Stomach smooth muscle (tissue), 2 donors: Measurements from ENCODE around the gene VNN1.

Experiments
- H3K27ac ChIP-seq: one replicate; pipeline ENCODE4 v1.7.0; 2013; ENCODE audit warnings: mild to moderate bottlenecking, low read length, inconsistent platforms
- H3K27me3 ChIP-seq, 2 donors: one replicate each; pipeline ENCODE4 v1.7.0; 2013; ENCODE audit warnings: low read length in 2 of 2; ENCODE audit not compliant: insufficient read depth in 2 of 2, control insufficient read depth in 1 of 2
- H3K36me3 ChIP-seq, 2 donors: one replicate each; pipeline ENCODE4 v1.7.0; 2013; ENCODE audit warnings: low read length in 2 of 2; ENCODE audit not compliant: control insufficient read depth in 2 of 2, insufficient read depth in 2 of 2
- H3K4me1 ChIP-seq: one replicate; pipeline ENCODE4 v1.7.0; 2013; ENCODE audit warnings: low read length; ENCODE audit not compliant: control insufficient read depth, insufficient read depth
- H3K4me3 ChIP-seq, 2 donors: one replicate each; pipeline ENCODE4 v1.7.0; 2013; ENCODE audit warnings: low read length in 2 of 2
- H3K9ac ChIP-seq, 2 donors: one replicate each; pipeline ENCODE4 v1.7.0; 2013; ENCODE audit warnings: low read length in 2 of 2, mild to moderate bottlenecking in 1 of 2
- H3K9me3 ChIP-seq, 2 donors: one replicate each; pipeline ENCODE4 v1.7.0; 2013; ENCODE audit warnings: low read length in 2 of 2; ENCODE audit not compliant: control insufficient read depth in 2 of 2
- donor health status: healthy.
- donor health status: Pancreatic carcinoma.

VNN1 gene

DNA sequence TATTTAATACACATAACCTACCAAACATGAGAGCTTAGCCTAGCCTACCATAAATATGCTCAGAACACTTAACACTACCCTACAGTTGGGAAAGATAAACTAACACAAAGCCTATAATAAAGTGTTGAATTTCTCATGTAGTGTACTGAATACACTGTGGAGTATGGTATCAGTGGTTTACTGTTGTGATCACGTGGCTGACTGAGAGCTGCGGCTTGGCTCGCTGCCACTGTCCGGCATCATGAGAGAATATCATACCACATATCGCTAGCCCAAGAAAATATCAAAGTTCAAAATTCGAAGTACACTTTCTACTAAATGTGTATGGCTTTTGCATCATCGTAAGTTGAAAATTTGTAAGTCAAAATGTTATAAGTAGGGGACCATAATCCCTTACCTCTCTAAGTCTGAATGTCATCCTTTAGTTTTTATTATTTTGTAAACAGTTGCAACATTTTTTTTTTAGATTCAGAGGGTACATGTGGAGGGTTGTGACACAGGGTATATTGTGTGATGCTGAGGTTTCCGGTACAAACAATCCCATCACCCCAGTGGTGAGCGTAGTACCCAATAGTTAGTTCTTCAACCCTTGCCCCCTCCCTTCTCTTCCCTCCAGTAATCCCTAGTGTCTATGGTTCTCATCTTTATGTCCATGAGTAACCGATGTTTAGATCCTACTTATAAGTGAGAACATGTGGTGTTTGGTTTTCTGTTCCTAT is 40.3 kb downstream of the VNN1 start:
- H3K36me3 ChIP-seq: no peaks in the 10 kb centered on the region
- H3K27ac ChIP-seq: no peak overlapping the region
- H3K27me3 ChIP-seq: no peaks in the 10 kb centered on the region
- no peak overlapping the region for H3K9ac ChIP-seq
- H3K4me1 ChIP-seq: no peaks in the 10 kb centered on the region
- H3K4me3 ChIP-seq: no peak overlapping the region
- H3K9me3 ChIP-seq: no peaks in the 10 kb centered on the region

DNA sequence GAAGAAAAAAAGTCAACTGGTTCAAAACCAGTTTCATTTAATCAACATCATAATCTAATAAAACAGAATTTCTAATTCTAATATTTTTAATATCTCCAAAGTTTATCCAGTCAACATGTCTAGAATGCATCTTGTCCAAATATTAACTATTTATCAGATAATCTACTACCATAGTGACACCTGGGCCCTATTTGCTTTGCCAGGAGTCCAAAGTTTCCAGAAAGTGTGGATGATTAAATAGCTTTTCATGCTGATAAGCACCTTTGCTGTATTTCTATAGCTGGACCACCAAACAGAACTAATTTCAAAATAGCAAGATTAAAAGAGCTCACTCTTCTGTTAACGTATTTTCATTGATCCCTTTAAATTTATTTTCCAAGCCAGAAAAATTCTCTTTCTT is 42.6 kb downstream of the VNN1 start:
- H3K9ac ChIP-seq: no peak overlapping the region
- H3K9me3 ChIP-seq: no peaks in the 10 kb centered on the region
- no peak overlapping the region for H3K4me3 ChIP-seq
- no peaks in the 10 kb centered on the region for H3K27me3 ChIP-seq
- no peak overlapping the region for H3K27ac ChIP-seq
- H3K4me1 ChIP-seq: no peaks in the 10 kb centered on the region
- H3K36me3 ChIP-seq: no peaks in the 10 kb centered on the region

DNA sequence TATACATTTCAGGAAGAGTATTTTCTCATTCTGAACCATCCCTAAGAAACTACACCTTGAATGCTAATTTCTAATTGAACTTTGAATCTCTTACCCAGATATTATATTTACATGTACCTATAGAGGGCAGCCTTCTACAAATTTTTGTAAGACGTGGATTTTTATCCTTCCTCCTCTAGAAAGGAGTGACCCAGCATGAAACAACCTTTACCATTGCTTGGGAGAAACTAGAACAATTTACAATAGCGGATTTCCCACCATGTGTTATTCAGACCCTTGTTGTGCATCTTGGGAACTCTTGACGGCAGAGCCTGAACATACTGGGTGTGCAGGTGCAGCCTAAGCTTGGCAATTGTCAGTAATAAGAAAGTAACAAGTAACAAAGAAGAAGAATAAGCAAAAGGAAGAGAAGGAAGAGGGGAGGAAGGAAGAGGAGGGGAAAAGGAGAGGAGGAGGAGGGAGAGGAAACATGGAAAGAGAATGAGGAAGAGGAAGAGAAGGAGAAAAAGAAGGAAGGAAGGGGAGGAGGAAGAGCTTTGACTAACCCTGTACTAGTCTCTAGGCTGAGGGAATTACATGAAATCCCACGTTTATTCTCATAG is 44.1 kb downstream of the VNN1 start:
- Histone ChIP-seq H3K36me3 (no peaks in the 10 kb centered on the region), H3K27ac (no peak overlapping the region), H3K9me3 (no peaks in the 10 kb centered on the region), H3K9ac (no peak overlapping the region), H3K4me1 (no peaks in the 10 kb centered on the region), H3K4me3 (no peak overlapping the region), H3K27me3 (no peaks in the 10 kb centered on the region)

DNA sequence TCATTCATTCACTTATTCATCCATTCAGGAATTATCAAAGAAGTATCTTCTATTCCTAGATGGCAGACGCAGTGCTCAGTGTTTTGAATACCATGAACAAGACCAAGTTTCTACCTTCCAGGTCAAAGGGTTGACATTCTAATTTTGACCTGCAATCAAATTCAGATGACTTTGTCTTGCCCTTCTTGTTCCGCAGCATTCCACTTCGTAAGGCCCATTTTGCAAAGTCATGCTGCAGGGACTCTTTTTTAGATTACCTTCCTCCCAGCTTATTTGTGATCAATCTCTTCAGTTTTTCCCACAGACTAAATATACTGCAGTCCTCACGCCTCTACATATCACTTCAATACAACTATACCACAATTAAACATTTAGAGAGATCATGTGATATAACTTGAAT is 47.7 kb downstream of the VNN1 start:
- Histone ChIP-seq H3K36me3 (no peaks in the 10 kb centered on the region), H3K4me3 (no peak overlapping the region), H3K9me3 (peaks cover 0 to 3% of the 10 kb centered on the region in 2 donors), H3K9ac (no peak overlapping the region), H3K27ac (no peak overlapping the region), H3K27me3 (no peaks in the 10 kb centered on the region), H3K4me1 (no peaks in the 10 kb centered on the region)

DNA sequence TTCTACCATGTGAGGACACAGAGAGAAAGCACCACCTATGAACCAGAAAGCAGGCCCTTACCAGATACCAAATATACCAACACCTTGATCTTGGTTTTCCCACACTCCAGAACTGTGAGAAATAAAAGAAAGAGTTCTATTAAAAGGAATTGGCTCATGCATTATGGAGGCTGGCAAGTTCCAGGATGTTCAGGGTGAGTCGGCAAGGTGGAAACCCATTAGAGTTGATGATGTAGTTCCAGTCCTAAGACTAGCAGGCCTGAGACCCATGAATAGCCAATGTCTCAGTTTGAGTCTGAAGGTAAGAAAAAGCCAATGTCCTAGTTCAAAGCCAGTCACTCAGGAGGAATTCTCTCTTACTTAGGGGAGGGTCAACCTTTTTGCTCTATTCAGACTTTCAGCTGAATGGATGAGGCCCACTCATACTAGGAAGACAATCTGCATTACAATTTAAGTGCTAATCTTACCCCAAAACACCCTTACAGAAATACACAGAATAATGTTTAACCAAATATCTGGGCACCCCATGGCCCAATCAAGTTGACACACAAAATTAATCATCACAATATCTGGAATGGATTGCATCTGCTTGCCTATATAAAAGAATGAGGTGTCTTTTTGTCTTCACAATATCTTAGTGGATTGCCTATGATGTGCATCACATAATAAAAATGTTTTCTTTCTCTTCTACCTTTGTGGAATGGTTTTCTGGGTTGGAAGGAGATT is 49.4 kb downstream of the VNN1 start:
- Histone ChIP-seq H3K9ac (no peak overlapping the region), H3K27ac (no peak overlapping the region), H3K4me3 (no peak overlapping the region), H3K9me3 (peaks cover 0 to 3% of the 10 kb centered on the region in 2 donors), H3K4me1 (no peaks in the 10 kb centered on the region), H3K27me3 (no peaks in the 10 kb centered on the region), H3K36me3 (no peaks in the 10 kb centered on the region)

DNA sequence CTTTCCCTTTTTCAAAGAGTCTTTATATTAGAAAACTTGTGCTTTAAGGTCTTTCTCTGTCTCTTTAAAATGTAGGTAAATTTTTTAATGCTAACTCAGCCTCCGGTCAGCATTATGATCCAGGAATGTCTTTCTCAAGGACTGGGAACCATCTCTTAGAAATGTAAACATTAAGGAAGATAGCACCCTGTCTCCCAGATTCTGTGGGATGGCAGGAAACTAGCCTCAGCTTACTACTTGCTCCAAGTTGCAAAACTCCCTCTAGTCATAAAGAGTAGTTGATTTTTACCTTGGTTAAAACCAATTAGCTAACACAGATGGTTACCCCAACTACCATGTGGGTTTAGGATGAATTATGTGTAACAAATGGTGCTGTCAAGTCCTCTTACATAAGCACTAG is 50.2 kb downstream of the VNN1 start:
- H3K27ac ChIP-seq: no peak overlapping the region
- H3K27me3 ChIP-seq: no peaks in the 10 kb centered on the region

DNA sequence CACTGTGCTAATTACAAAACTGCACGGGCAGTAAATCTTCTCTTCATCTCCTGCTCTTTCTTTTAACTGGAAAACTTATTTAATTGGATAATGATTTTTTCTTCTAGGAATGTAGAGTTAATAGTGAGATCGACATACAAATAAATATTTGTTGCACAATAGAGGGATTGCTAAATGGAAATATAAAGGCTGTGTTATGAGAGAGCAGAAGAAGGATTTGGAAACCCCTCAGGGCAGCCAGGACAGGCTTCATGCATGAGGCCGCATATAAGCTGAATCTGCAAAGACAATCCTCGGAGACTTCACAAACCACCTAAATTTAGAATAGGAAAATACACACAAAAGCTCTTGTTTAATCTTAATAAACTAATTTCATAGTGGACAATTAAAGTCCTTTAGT is 51.9 kb downstream of the VNN1 start:
- Histone ChIP-seq H3K9me3 (peaks cover 0 to 3% of the 10 kb centered on the region in 2 donors), H3K27ac (no peak overlapping the region), H3K27me3 (no peaks in the 10 kb centered on the region), H3K36me3 (no peaks in the 10 kb centered on the region), H3K4me1 (no peaks in the 10 kb centered on the region), H3K4me3 (no peak overlapping the region), H3K9ac (no peak overlapping the region)

More for the DNA sequence above, 50.2 kb downstream of the VNN1 start:
- H3K9me3 ChIP-seq: peaks cover 0 to 3% of the 10 kb centered on the region in 2 donors
- no peak overlapping the region for H3K9ac ChIP-seq
- no peaks in the 10 kb centered on the region for H3K36me3 ChIP-seq
- no peak overlapping the region for H3K4me3 ChIP-seq
- H3K4me1 ChIP-seq: no peaks in the 10 kb centered on the region

DNA sequence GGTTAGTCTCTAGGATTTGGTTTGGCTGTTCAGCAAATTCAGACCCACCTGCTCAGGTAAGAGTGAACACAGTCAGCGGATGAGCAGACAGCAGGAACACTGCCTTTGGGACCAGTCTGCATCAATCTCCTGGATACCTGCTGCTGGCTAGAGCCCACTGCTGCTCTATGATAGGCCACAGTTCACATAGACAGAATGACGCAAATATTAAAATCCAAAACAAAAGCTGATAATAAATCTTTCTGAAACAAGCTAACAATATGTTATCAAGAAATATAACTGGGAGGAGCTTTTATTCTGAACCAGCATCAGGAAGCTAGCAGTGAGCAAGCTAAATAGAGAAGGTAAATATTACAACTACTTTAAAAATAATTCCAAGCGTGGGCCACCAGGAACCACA is 54.8 kb downstream of the VNN1 start, which contains the start of gene TAAR1:
Gene TAAR1, minus strand, starts transcription at position 101 of the 400 bp plus-strand sequence. CDS start 13,179 bp downstream, outside the sequence.
- no peaks in the 10 kb centered on the region for H3K36me3 ChIP-seq
- H3K27ac ChIP-seq: no peak within 1 kb of the TSS
- H3K27me3 ChIP-seq: no peaks in the 10 kb centered on the region
- H3K9ac ChIP-seq: no peak within 1 kb of the TSS
- H3K4me3 ChIP-seq: no peak within 1 kb of the TSS
- H3K4me1 ChIP-seq: no peaks in the 10 kb centered on the region
- no peaks in the 10 kb centered on the region for H3K9me3 ChIP-seq

DNA sequence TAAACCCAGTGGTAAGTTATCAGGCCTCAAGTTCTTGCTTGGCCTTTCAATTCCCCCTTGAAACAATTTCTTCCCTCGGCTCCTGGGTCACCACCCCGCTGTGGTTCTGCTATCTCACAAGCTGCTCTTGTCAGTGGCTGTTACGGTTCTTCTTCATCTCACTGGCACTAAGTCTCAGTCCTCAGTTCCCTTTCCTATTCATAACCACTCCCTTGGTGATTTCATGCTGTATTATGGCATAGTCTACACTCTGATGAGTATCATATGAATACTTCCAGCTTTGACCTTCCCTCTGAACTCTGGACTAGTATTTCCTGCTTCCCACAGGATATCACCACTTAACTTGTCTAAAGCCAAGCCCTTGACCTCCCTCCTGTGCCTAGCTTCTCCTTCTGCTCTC is 62.8 kb downstream of the VNN1 start:
- no peaks in the 10 kb centered on the region for H3K9me3 ChIP-seq
- no peak overlapping the region for H3K9ac ChIP-seq
- H3K27me3 ChIP-seq: no peaks in the 10 kb centered on the region

DNA sequence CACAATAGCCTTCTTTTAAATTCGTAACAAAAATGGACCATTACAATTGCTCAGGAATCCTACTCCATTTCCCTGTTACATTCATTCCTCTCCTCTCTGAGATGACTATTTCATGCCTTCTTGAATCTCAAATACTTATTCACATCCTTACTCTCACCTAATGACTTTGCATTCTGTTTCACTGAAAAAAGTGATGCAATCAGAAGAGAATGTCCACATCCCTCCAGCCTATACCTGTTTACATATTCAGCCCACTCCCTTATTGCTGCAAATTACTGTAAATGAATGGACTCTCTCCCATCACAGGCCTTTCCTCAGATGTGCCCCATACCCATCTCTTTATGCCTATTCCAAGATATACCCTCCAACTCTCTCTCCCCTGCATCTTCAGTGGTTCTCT is 63.4 kb downstream of the VNN1 start:
- Histone ChIP-seq H3K9ac (no peak overlapping the region), H3K27ac (no peak overlapping the region)

More for the DNA sequence above, 62.8 kb downstream of the VNN1 start:
- Histone ChIP-seq H3K4me1 (no peaks in the 10 kb centered on the region), H3K4me3 (no peak overlapping the region), H3K36me3 (no peaks in the 10 kb centered on the region), H3K27ac (no peak overlapping the region)

More for the DNA sequence above, 63.4 kb downstream of the VNN1 start:
- H3K27me3 ChIP-seq: no peaks in the 10 kb centered on the region
- no peaks in the 10 kb centered on the region for H3K9me3 ChIP-seq
- H3K36me3 ChIP-seq: no peaks in the 10 kb centered on the region
- no peak overlapping the region for H3K4me3 ChIP-seq
- H3K4me1 ChIP-seq: no peaks in the 10 kb centered on the region
